A673 (cell line): ENCODE data around the gene AGBL2. TPM values are rescaled to one million over a fixed set of nuclear protein-coding genes. Genes with fewer than 3 reads are reported as not detected.
"Not testable (repeated sequence)": the region's sequence is repeated elsewhere in the genome, so short reads cannot be mapped to it uniquely, and the experiment has no call there.

Source experiments
- Bru-seq: library from RNA; stranded (reverse); fragments of 400-500 nt; gene quantifications from one replicate; lab custom pipeline; 2021; lab: Mats Ljungman, UMichigan
- BruChase-seq, 2 experiments: library from RNA; stranded (reverse); fragments of 400-500 nt; gene quantifications; one replicate each; lab custom pipeline; 2021; lab: Mats Ljungman, UMichigan
- BruUV-seq: library from RNA; stranded (reverse); fragments of 400-500 nt; replicated peaks from 2 replicates; lab custom pipeline; 2021; lab: Mats Ljungman, UMichigan
- CTCF ChIA-PET: fragments of 300-600 bp; sonication (Branson Sonifier 250); formaldehyde crosslinking; loops from one replicate; lab custom pipeline; 2022; ENCODE audit warnings: antibody characterized with exemption; lab: Charles Lee
- POLR2A ChIA-PET: fragments of 300-600 bp; sonication (Branson Sonifier 250); formaldehyde crosslinking; loops from one replicate; lab custom pipeline; 2022; ENCODE audit warnings: antibody characterized with exemption; ENCODE audit not compliant: low non-redundant PET; lab: Charles Lee
- DNase-seq: peaks from one replicate; pipeline ENCODE4 v3.0.0-alpha.2; 2015; ENCODE audit warnings: low spot score
- H3K27ac ChIP-seq: fragments of 200-600 bp; sonication (generic); 2 replicates; pipeline ENCODE4 v1.5.1; 2016; ENCODE audit warnings: mixed run types, low read depth, mild to moderate bottlenecking, mixed read lengths, antibody characterized with exemption, low read length; ENCODE audit not compliant: poor library complexity, severe bottlenecking
- H3K27me3 ChIP-seq: fragments of 200-600 bp; sonication (generic); replicated peaks from 2 replicates; pipeline ENCODE4 v1.6.1; 2017; ENCODE audit warnings: mixed run types, low read depth, mild to moderate bottlenecking, mixed read lengths, antibody characterized with exemption, low read length; ENCODE audit not compliant: insufficient read depth, poor library complexity
- H3K36me3 ChIP-seq: fragments of 200-600 bp; sonication (generic); 2 replicates; pipeline ENCODE4 v1.6.1; 2016; ENCODE audit warnings: mixed run types, mild to moderate bottlenecking, mixed read lengths, antibody characterized with exemption, low read length; ENCODE audit not compliant: insufficient read depth, poor library complexity, severe bottlenecking
- H3K4me1 ChIP-seq: fragments of 200-600 bp; sonication (generic); 2 replicates; pipeline ENCODE4 v1.6.1; 2017; ENCODE audit warnings: mixed run types, mild to moderate bottlenecking, mixed read lengths, antibody characterized with exemption, low read length; ENCODE audit not compliant: insufficient read depth, poor library complexity, severe bottlenecking
- H3K4me3 ChIP-seq: fragments of 200-600 bp; sonication (generic); 2 replicates; pipeline ENCODE4 v1.5.1; 2016; ENCODE audit warnings: low read depth, mixed run types, mild to moderate bottlenecking, mixed read lengths, low read length; ENCODE audit not compliant: poor library complexity, severe bottlenecking
- H3K9me3 ChIP-seq: fragments of 200-600 bp; sonication (generic); 2 replicates; pipeline ENCODE4 v1.6.1; 2016; ENCODE audit warnings: mixed run types, low read depth, mild to moderate bottlenecking, mixed read lengths, antibody characterized with exemption, low read length; ENCODE audit not compliant: poor library complexity, severe bottlenecking
- EZH2 ChIP-seq: fragments of 200-600 bp; sonication (generic); IDR thresholded peaks from 2 replicates; pipeline ENCODE4 v1.6.1; 2017; ENCODE audit warnings: borderline replicate concordance, low read depth, mild to moderate bottlenecking, mixed read lengths, antibody characterized with exemption, low read length; ENCODE audit not compliant: poor library complexity, severe bottlenecking
- intact Hi-C: fragments of 100-400 bp; cut with micrococcal nuclease; formaldehyde crosslinking; loops from one replicate; pipeline ENCODE4 v1.10.0; 2022; ENCODE audit not compliant: unreplicated experiment
- long read RNA-seq: library from polyadenylated mRNA; stranded (forward); transcript quantifications from one replicate; pipeline ENCODE4 v2.0.0, GENCODE V29; 2022
- total RNA-seq: library from RNA; stranded (reverse); gene quantifications from 2 replicates; pipeline ENCODE4 v1.2.3, GENCODE V29; 2021
- TF ChIP-seq, protein P1 (sequence below): fragments of 300-800, 200-600 bp; sonication (generic); conservative IDR thresholded peaks from 2 replicates; pipeline ENCODE4 v1.5.1; 2017; ENCODE audit warnings: low read depth, mild to moderate bottlenecking, antibody characterized with exemption, low read length, moderate library complexity, mixed read lengths

The AGBL2 gene, protein sequence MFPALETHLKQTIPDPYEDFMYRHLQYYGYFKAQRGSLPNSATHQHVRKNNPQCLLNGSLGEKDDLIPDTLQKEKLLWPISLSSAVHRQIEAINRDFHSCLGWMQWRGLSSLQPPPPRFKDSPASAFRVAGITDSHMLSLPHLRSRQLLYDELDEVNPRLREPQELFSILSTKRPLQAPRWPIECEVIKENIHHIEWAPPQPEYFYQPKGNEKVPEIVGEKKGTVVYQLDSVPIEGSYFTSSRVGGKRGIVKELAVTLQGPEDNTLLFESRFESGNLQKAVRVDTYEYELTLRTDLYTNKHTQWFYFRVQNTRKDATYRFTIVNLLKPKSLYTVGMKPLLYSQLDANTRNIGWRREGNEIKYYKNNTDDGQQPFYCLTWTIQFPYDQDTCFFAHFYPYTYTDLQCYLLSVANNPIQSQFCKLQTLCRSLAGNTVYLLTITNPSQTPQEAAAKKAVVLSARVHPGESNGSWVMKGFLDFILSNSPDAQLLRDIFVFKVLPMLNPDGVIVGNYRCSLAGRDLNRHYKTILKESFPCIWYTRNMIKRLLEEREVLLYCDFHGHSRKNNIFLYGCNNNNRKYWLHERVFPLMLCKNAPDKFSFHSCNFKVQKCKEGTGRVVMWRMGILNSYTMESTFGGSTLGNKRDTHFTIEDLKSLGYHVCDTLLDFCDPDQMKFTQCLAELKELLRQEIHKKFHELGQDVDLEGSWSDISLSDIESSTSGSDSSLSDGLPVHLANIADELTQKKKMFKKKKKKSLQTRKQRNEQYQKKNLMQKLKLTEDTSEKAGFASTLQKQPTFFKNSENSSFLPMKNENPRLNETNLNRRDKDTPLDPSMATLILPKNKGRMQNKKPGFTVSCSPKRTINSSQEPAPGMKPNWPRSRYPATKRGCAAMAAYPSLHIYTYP
- total RNA-seq: 6.5 and 8.2 TPM in 2 replicates
- percentile 41 among the genes with signal in this experiment for Bru-seq, nascent RNA
- BruChase-seq, experiment 1, labeled RNA remaining after a 2-hour chase: percentile 32 among the genes with signal in this experiment
- percentile 41 among the genes with signal in this experiment for BruChase-seq, experiment 2, labeled RNA remaining after a 6-hour chase
- long read RNA-seq, partial matches to known transcripts: 1 of 7 reads
- long read RNA-seq, other reads (novel, unspliced or antisense): 6 of 7 reads

DNA sequence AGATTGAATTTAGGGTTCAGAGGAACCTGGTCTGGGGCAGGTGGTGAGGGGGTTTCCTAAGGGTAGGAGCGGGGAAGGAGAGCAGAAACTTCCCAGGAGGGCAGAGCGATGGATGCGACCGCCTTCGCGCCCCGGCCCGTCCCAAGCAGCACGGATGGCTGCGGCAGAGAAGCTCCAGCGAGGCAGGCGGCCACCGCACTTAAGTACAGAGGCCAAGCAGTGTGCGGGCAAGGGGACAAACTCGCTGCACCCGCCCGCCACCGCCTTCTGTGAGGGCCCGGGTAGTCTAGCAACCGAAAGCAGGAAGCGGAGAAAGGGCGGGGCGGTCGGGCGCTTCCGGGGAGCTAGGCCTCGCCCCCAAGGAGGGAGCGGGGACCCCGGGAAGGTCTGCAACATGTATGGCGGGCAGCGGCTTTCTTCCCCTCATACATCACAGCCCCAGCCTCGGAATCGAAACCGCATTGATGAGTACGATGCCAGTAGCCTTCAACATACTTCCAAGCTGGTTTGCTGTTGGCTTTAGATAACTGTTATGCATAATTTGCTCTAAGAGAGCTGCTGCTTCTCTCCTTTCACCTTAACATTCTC, at the start of gene AGBL2:
Gene AGBL2, minus strand, starts transcription at position 288 of the 588 bp plus-strand sequence. CDS start 719 bp downstream, outside the sequence.
- H3K27ac ChIP-seq: peak within 1 kb of the TSS; percentile 63
- peak within 1 kb of the TSS; percentile 61 for H3K4me3 ChIP-seq
- intact Hi-C loops: loop anchor here (2.0 kb wide), 1 partner anchor 72 kb away; the partner anchor contains the start of gene MTCH2
- H3K27me3 ChIP-seq: no peaks in the 10 kb centered on the region
- peak; percentile 94 for DNase-seq
- CTCF ChIA-PET: interaction anchor here (0.6 to 1.0 kb wide), 2 partner anchors 72 to 261 kb away, joined by 3 read pairs; no protein-coding TSS in a partner anchor
- no peak for TF ChIP-seq EZH2
- TF ChIP-seq, protein P1, sequence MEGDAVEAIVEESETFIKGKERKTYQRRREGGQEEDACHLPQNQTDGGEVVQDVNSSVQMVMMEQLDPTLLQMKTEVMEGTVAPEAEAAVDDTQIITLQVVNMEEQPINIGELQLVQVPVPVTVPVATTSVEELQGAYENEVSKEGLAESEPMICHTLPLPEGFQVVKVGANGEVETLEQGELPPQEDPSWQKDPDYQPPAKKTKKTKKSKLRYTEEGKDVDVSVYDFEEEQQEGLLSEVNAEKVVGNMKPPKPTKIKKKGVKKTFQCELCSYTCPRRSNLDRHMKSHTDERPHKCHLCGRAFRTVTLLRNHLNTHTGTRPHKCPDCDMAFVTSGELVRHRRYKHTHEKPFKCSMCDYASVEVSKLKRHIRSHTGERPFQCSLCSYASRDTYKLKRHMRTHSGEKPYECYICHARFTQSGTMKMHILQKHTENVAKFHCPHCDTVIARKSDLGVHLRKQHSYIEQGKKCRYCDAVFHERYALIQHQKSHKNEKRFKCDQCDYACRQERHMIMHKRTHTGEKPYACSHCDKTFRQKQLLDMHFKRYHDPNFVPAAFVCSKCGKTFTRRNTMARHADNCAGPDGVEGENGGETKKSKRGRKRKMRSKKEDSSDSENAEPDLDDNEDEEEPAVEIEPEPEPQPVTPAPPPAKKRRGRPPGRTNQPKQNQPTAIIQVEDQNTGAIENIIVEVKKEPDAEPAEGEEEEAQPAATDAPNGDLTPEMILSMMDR: no peak
- H3K9me3 ChIP-seq: no peaks in the 10 kb centered on the region
- H3K36me3 ChIP-seq: peaks cover 46% of the 10 kb centered on the region
- peaks cover 12% of the 10 kb centered on the region for H3K4me1 ChIP-seq
- no TSS peak for BruUV-seq
- POLR2A ChIA-PET: interaction anchor here (0.6 kb wide), 2 partner anchors 10 to 375 kb away, joined by 3 read pairs; no protein-coding TSS in a partner anchor

DNA sequence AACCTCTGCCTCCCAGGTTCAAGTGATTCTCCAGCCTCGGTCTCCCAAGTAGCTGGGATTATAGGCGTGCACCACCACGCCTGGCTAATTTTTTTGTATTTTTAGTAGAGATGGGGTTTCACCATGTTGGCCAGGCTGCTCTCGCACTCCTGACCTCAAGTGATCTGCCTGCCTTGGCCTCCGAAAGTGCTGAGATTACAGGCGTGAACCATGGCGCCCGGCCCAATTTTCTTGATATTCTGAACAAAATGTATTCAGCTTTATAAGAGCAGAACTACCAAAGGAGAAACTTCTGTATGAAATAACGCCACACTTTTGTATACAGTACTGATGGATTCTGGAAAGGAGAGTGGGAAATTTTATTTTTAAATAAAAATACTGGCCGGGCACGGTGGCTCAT, 44.1 kb upstream of the AGBL2 start:
- BruUV-seq, DNase-seq, H3K27ac ChIP-seq, CTCF ChIA-PET, H3K4me1 ChIP-seq, H3K27me3 ChIP-seq, H3K9me3 ChIP-seq, intact Hi-C loops, H3K4me3 ChIP-seq, POLR2A ChIA-PET: not testable (repeated sequence)
- peaks cover 94% of the 10 kb centered on the region for H3K36me3 ChIP-seq

DNA sequence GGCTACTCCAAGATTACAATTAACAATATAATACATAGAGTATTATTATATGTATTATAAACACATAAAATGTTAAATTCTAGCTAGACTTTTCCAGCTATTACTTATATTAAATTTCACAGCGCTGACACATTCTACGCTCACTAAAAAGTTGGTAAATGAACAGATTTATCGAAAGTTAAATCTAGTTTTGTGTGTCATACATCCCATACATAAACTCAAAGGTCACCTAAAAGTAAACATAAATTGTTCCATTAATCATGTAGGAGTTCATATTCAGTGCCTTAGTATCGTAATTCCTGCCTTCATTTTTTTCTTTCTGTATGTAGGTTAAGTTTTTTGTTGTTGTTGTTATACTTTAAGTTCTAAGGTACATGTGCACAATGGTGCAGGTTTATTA, 41.0 kb upstream of the AGBL2 start:
- Histone ChIP-seq H3K9me3 (no peaks in the 10 kb centered on the region), H3K27ac (no peak overlapping the region), H3K4me1 (no peaks in the 10 kb centered on the region), H3K36me3 (peaks cover 94% of the 10 kb centered on the region), H3K4me3 (no peak overlapping the region), H3K27me3 (no peaks in the 10 kb centered on the region)
- intact Hi-C loops: no loop called here
- DNase-seq: no peak
- no TSS peak for BruUV-seq
- ChIA-PET CTCF (interaction anchor here (0.7 kb wide), 1 partner anchor 386 kb away, joined by 3 read pairs; no protein-coding TSS in a partner anchor), POLR2A (no interaction called here)
- TF ChIP-seq, protein P1: no peak
- TF ChIP-seq EZH2: no peak
